ENCODE data around the gene H2AZ2. TPM values are rescaled to one million over a fixed set of nuclear protein-coding genes. Genes with fewer than 3 reads are reported as not detected.

The H2AZ2 gene
- total and polyA plus RNA-seq, 2 of the 4 experiments (the other 2 are of a cell fraction) = 156 to 162 TPM

- dilution Hi-C loops (cut with HindIII; ENCODE audit: low sequenced_read_pairs, unreplicated experiment) = no loop called here
- 44% methylated on average over 4 of the region's 24 CpGs; no CpG with 5 or more reads in 1 of the 2 experiments for WGBS, 2 experiments (ENCODE audit: extremely low coverage in 2 of 2, insufficient read length in 1 of 2)
- peaks cover 9% of the 10 kb centered on the region for H3K36me3 ChIP-seq (ENCODE audit: control insufficient read depth, insufficient read depth, low read length)
- H2AK9ac ChIP-seq (replicated peaks; ENCODE audit: low read depth, low read length, poor library complexity) = peak overlapping the region; percentile 97
- peak overlapping the region; percentile 94 for H3K4me3 ChIP-seq (ENCODE audit: insufficient read depth, low read depth, low read length)
- H3K56ac ChIP-seq (ENCODE audit: extremely low read depth, insufficient read depth, low read length) = peak overlapping the region; percentile 70; the same call in 1 of the 2 replicates
- DNase-seq = no peak
- ChIA-PET CTCF (interaction anchor here (1.5 kb wide), 1 partner anchor 27 kb away, joined by 5 read pairs; no protein-coding TSS in a partner anchor), POLR2A (ENCODE audit: unreplicated experiment) (interaction anchor here (0.7 to 0.9 kb wide), 3 partner anchors 10 to 29 kb away, joined by 3 to 6 read pairs (median 3); no protein-coding TSS in a partner anchor)
- no peaks in the 10 kb centered on the region for H3K9me3 ChIP-seq (ENCODE audit: control insufficient read depth, insufficient read depth, low read length)
- peak overlapping the region; percentile 84 for H2BK5ac ChIP-seq (ENCODE audit: low read depth, low read length, poor library complexity, severe bottlenecking)
- H3K9me1 ChIP-seq (ENCODE audit: insufficient read depth, low read length) = 0 out of 2 replicates have a peak, but pooled peaks cover under 1% of the 10 kb centered on the region
- H4K5ac ChIP-seq (ENCODE audit: low read depth, low read length) = 0 out of 2 replicates have a peak overlapping the region, but pooled peaks have one; percentile 19
- H3K4ac ChIP-seq (ENCODE audit: low read depth, low read length) = peak overlapping the region; percentile 92
- peak overlapping the region; percentile 6; the same call in 1 of the 3 replicates for H2BK15ac ChIP-seq (ENCODE audit: low read depth, low read length)
- in situ Hi-C loops (cut with MboI; ENCODE audit: low sequenced_read_pairs) = no loop called here
- H4K20me1 ChIP-seq (ENCODE audit: insufficient read depth, low read length) = peaks cover 33% of the 10 kb centered on the region
- H3K79me1 ChIP-seq (ENCODE audit: low read depth in 1 of 2, low read length in 2 of 2) = peaks cover 9 to 31% of the 10 kb centered on the region in 2 experiments; a peak in 3 of 4 replicates
- peak overlapping the region; percentile 93 for H3K4me2 ChIP-seq (ENCODE audit: low read depth, low read length)
- peak overlapping the region; percentile 89 for H2AFZ ChIP-seq (replicated peaks; ENCODE audit: low read length, poor library complexity)
- peak overlapping the region; percentile 37 for H2BK120ac ChIP-seq (ENCODE audit: low read depth, low read length)
- peak overlapping the region; percentile 33; the same call in 1 of the 2 replicates for H4K91ac ChIP-seq (ENCODE audit: insufficient read depth, low read depth, low read length)
- TF ChIP-seq RFX5 (IDR thresholded peaks at IDR 0.05; ENCODE audit: low read depth, low read length) (no peak), RCOR1 (IDR thresholded peaks at IDR 0.05; ENCODE audit: insufficient replicate concordance, low read length) (no peak), POLR2A (IDR thresholded peaks at IDR 0.05; ENCODE audit: low read depth, low read length) (no peak), MXI1 (IDR thresholded peaks at IDR 0.05; ENCODE audit: borderline replicate concordance, low read depth, low read length) (no peak), NFE2L2 (IDR thresholded peaks at IDR 0.05; ENCODE audit: low read depth, low read length) (no peak), BHLHE40 (IDR thresholded peaks at IDR 0.05; ENCODE audit: low read depth, low read length) (no peak)
- peak overlapping the region; percentile 91 for H3K27ac ChIP-seq (ENCODE audit: insufficient read depth, low read length)
- H3K18ac ChIP-seq (ENCODE audit: low read depth, low read length) = peak overlapping the region; percentile 24; the same call in 1 of the 2 replicates
- H3K27me3 ChIP-seq (ENCODE audit: control insufficient read depth, insufficient read depth, low read length) = no peaks in the 10 kb centered on the region
- intact Hi-C loops (cut with micrococcal nuclease) = loop anchor here (2.0 to 5.0 kb wide), 2 partner anchors 35 to 228 kb away; partner anchors contain the start of genes H2AZ2 and TBRG4
- peak overlapping the region; percentile 97 for H3K23ac ChIP-seq (ENCODE audit: low read depth, low read length)
- ATAC-seq (ENCODE audit: low read depth) = no peak
- no TSS peak for BruUV-seq (replicated peaks)
- H3K4me1 ChIP-seq (ENCODE audit: control insufficient read depth, insufficient read depth, low read length) = peaks cover 9% of the 10 kb centered on the region; the same call in 1 of the 2 replicates
- peak overlapping the region; percentile 73 to 80; a peak in 2 of 4 replicates for H4K8ac ChIP-seq (ENCODE audit: low read depth in 2 of 2, low read length in 2 of 2)
- H2AK5ac ChIP-seq (ENCODE audit: low read depth, low read length) = peak overlapping the region; percentile 94
- H3K9ac ChIP-seq (ENCODE audit: low read depth, low read length) = peak overlapping the region; percentile 97
- peak overlapping the region; percentile 20; the same call in 1 of the 2 replicates for H2BK20ac ChIP-seq (ENCODE audit: low read depth, low read length)
- H3K14ac ChIP-seq (replicated peaks; ENCODE audit: low read depth, low read length) = peak overlapping the region; percentile 94
Observed at GRCh38 chr7:44883961-44884620, 36.2 kb upstream of the H2AZ2 start.
